ENCODE measurements around the gene CDO1.
"Not testable (repeated sequence)": the region's sequence is repeated elsewhere in the genome, so short reads cannot be mapped to it uniquely, and the experiment has no call there.

DNA sequence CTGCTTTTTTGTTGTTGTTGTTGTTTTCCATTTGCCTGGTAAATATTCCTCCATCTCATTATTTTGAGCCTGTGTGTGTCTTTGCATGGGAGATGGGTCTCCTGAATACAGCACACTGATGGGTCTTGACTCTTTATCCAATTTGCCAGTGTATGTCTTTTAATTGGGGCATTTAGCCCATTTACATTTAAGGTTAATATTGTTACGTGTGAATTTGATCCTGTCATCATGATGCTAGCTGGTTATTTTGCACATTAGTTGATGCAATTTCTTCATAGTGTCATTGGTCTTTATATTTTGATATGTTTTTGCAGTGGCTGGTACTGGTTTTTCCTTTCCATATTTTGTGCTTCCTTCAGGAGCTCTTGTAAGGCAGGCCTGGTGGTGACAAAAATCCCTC, 8.5 kb upstream of the CDO1 start:
- not testable (repeated sequence) for TF ChIP-seq CTCF (IDR thresholded peaks at IDR 0.05 in 2 of 3, conservative IDR thresholded peaks at IDR 0.05 in 1 of 3; ENCODE audit: borderline replicate concordance in 1 of 3, insufficient read depth in 1 of 3, low read depth in 2 of 3, low read length in 2 of 3); POLR2A (IDR thresholded peaks at IDR 0.05; ENCODE audit: borderline replicate concordance, extremely low read depth, insufficient read depth, insufficient read length); SRF (IDR thresholded peaks at IDR 0.05; ENCODE audit: low read depth); JUND (IDR thresholded peaks at IDR 0.05); EZH2phosphoT487 (IDR thresholded peaks at IDR 0.05; ENCODE audit: borderline replicate concordance); EZH2 (IDR thresholded peaks at IDR 0.05); CEBPB (IDR thresholded peaks at IDR 0.05; ENCODE audit: low read depth); POLR2AphosphoS5 (IDR thresholded peaks at IDR 0.05; ENCODE audit: low read depth, low read length); FOSL1 (IDR thresholded peaks at IDR 0.05; ENCODE audit: low read depth)
- TF ChIP-seq, protein P1, sequence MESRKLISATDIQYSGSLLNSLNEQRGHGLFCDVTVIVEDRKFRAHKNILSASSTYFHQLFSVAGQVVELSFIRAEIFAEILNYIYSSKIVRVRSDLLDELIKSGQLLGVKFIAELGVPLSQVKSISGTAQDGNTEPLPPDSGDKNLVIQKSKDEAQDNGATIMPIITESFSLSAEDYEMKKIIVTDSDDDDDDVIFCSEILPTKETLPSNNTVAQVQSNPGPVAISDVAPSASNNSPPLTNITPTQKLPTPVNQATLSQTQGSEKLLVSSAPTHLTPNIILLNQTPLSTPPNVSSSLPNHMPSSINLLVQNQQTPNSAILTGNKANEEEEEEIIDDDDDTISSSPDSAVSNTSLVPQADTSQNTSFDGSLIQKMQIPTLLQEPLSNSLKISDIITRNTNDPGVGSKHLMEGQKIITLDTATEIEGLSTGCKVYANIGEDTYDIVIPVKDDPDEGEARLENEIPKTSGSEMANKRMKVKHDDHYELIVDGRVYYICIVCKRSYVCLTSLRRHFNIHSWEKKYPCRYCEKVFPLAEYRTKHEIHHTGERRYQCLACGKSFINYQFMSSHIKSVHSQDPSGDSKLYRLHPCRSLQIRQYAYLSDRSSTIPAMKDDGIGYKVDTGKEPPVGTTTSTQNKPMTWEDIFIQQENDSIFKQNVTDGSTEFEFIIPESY (IDR thresholded peaks at IDR 0.05; ENCODE audit: extremely low read depth, insufficient replicate concordance, low read length) = not testable (repeated sequence)
